Fibroblast of pulmonary artery (primary cell): Measurements from ENCODE around the gene LMF1.

ENCODE experiments used
- DNase-seq: peaks from one replicate; pipeline ENCODE4 v3.0.0-alpha.2; 2010; ENCODE audit warnings: low read depth
- H3K4me3 ChIP-seq: replicated peaks from 2 replicates; pipeline ENCODE4 v1.5.1; 2011; ENCODE audit warnings: low read depth, mild to moderate bottlenecking, control low read depth, low read length, moderate library complexity
- TF ChIP-seq, protein P1 (sequence below): IDR thresholded peaks from 2 replicates; pipeline ENCODE4 v1.5.1; 2011; ENCODE audit warnings: mild to moderate bottlenecking, control low read depth, low read length, inconsistent platforms; ENCODE audit errors: missing control alignments

The LMF1 gene

GRCh38 chr16:938752-939151 is 32.0 kb downstream of the LMF1 start:
- TF ChIP-seq, protein P1, sequence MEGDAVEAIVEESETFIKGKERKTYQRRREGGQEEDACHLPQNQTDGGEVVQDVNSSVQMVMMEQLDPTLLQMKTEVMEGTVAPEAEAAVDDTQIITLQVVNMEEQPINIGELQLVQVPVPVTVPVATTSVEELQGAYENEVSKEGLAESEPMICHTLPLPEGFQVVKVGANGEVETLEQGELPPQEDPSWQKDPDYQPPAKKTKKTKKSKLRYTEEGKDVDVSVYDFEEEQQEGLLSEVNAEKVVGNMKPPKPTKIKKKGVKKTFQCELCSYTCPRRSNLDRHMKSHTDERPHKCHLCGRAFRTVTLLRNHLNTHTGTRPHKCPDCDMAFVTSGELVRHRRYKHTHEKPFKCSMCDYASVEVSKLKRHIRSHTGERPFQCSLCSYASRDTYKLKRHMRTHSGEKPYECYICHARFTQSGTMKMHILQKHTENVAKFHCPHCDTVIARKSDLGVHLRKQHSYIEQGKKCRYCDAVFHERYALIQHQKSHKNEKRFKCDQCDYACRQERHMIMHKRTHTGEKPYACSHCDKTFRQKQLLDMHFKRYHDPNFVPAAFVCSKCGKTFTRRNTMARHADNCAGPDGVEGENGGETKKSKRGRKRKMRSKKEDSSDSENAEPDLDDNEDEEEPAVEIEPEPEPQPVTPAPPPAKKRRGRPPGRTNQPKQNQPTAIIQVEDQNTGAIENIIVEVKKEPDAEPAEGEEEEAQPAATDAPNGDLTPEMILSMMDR: no peak
- no peak for DNase-seq
- H3K4me3 ChIP-seq: no peak overlapping the region

DNA sequence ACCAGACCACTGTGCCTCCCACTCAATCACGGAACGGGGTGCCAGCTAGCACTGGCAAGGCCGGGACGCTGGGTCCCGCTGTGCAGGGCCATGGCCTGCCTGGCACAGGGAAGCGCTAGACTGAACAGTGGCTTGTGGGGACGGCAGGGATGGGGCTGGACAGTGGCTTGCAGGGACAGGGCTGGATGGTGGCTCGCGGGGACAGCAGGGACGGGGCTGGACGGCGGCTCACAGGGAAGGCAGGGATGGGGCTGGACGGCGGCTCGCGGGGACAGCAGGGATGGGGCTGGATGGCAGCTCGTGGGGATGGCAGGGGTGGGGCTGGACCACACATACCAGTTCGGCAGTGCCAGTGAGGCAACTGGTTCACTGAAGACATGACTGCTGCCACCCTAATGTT is 32.6 kb downstream of the LMF1 start:
- H3K4me3 ChIP-seq: no peak overlapping the region
- DNase-seq: no peak
- TF ChIP-seq, protein P1: no peak

- no peak for DNase-seq
- TF ChIP-seq, protein P1: no peak
- no peak overlapping the region for H3K4me3 ChIP-seq
Measured at GRCh38 chr16:937723-938122, 33.1 kb downstream of the LMF1 start.

GRCh38 chr16:937311-937710 is 33.5 kb downstream of the LMF1 start:
- TF ChIP-seq, protein P1: no peak
- no peak for DNase-seq
- H3K4me3 ChIP-seq: no peak overlapping the region

DNA sequence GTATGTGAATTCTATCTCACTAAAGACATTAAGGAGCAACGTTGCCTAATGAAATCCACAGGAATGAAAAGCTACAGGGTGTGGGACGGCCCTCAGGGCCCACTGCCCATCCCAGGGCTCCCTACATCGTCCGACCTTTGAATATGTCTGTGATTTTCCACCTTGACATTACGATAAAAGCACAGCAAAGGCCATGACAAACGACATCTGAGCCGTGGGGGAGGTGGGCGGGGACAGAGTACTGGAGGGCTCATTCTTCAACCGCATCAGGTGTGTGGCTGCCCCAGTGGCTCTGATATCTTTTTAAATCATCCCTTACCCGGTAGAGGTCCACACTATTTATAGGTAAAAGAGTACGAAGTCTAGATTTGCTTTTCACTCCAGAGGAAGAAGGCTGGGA is 35.1 kb downstream of the LMF1 start:
- H3K4me3 ChIP-seq: no peak overlapping the region
- no peak for DNase-seq
- TF ChIP-seq, protein P1: no peak

GRCh38 chr16:934178-934577 is 36.6 kb downstream of the LMF1 start:
- TF ChIP-seq, protein P1: no peak
- H3K4me3 ChIP-seq: no peak overlapping the region
- DNase-seq: no peak

- DNase-seq: no peak
- TF ChIP-seq, protein P1: no peak
- H3K4me3 ChIP-seq: no peak overlapping the region
Measured at GRCh38 chr16:933581-933980, 37.2 kb downstream of the LMF1 start.
